HG02759 (cell line): ENCODE results near the gene MAL.
A peak's percentile ranks its signal among the peaks of the same experiment; 100 is the strongest.

ENCODE experiments used
- ATAC-seq: cut with Tn5 transposase; IDR thresholded peaks from one replicate; pipeline ENCODE4 v1.9.1; 2021; ENCODE audit warnings: mild to moderate bottlenecking, moderate library complexity; ENCODE audit not compliant: unreplicated experiment

MAL gene

GRCh38 chr2:95025406-95026319 is at the start of gene MAL:
MAL (plus strand) TSS chr2:95025708; CDS start chr2:95025793, 85 bp downstream.
- ATAC-seq, result peak; percentile 52

- ATAC-seq, result no peak
These were observed 47.7 kb upstream of the MAL start for GRCh38 chr2:94977826-94978225.

- ATAC-seq, result no peak
These were observed 46.6 kb upstream of the MAL start for GRCh38 chr2:94978917-94979316.

- ATAC-seq, result no peak
These were observed 45.8 kb upstream of the MAL start for GRCh38 chr2:94979406-94980375.

GRCh38 chr2:94980406-94980805 is 45.1 kb upstream of the MAL start:
- no peak for ATAC-seq

- no peak for ATAC-seq
These were observed 43.4 kb upstream of the MAL start for GRCh38 chr2:94982156-94982555.

GRCh38 chr2:94982675-94983074 is 42.8 kb upstream of the MAL start:
- ATAC-seq, result no peak

- no peak for ATAC-seq
These were observed 40.4 kb upstream of the MAL start for GRCh38 chr2:94984964-94985575.

GRCh38 chr2:94985636-94986035 is 39.9 kb upstream of the MAL start:
- ATAC-seq, result no peak

GRCh38 chr2:94986392-94986963 is 39.0 kb upstream of the MAL start:
- ATAC-seq, result peak; percentile 88

GRCh38 chr2:94987074-94988020 is 38.2 kb upstream of the MAL start:
- ATAC-seq, result no peak

- ATAC-seq, result no peak
These were observed 34.6 kb upstream of the MAL start for GRCh38 chr2:94990956-94991355.

- ATAC-seq, result no peak
These were observed 33.1 kb upstream of the MAL start for GRCh38 chr2:94992360-94992759.

GRCh38 chr2:94993176-94994062 is 32.1 kb upstream of the MAL start:
- ATAC-seq, result no peak

- ATAC-seq, result no peak
These were observed 31.2 kb upstream of the MAL start for GRCh38 chr2:94994063-94994913.

GRCh38 chr2:94994914-94995552 is 30.5 kb upstream of the MAL start:
- no peak for ATAC-seq
